Activated CD4-positive, CD25-positive, alpha-beta regulatory T cell treated with anti-CD3 and anti-CD28 coated beads, Interleukin-2, amount 50 U/mL, for 24 hours (primary cell): ENCODE measurements around the gene ADGRD1.
"Not testable (repeated sequence)": the region's sequence is repeated elsewhere in the genome, so short reads cannot be mapped to it uniquely, and the experiment has no call there.

Source experiments
- ATAC-seq, 2 donors: fragments of 150-1000 bp; cut with Tn5 transposase; one replicate each; pipeline ENCODE4 v1.10.0; 2021; ENCODE audit warnings: mild to moderate bottlenecking in 1 of 2, moderate library complexity in 1 of 2

ADGRD1 gene

GRCh38 chr12:130953771-130954543 is at the start of gene ADGRD1:
ADGRD1 (plus strand) TSS chr12:130953907; CDS start chr12:130954466, 559 bp downstream.
- no peak for ATAC-seq

DNA sequence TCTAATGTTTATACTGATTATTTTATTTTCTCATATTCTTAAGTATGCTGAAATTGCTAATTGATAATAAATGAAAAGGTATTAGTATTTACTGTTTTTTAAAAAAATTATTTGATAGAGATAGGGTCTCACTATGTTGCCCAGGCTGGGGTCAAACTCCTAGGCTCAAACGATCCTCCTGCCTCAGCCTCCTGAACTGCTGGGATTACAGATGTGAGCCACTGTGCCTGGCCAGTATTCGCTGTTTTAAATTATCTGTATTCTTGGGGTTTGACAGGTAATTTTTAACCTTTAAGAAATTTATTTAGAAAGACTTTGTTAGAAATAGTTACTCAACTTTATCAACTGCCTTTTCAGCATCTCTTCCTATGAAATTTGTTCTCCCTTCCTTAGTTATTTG is 49.6 kb upstream of the ADGRD1 start:
- no peak for ATAC-seq

GRCh38 chr12:130904936-130905455 is 48.7 kb upstream of the ADGRD1 start:
- not testable (repeated sequence) for ATAC-seq

DNA sequence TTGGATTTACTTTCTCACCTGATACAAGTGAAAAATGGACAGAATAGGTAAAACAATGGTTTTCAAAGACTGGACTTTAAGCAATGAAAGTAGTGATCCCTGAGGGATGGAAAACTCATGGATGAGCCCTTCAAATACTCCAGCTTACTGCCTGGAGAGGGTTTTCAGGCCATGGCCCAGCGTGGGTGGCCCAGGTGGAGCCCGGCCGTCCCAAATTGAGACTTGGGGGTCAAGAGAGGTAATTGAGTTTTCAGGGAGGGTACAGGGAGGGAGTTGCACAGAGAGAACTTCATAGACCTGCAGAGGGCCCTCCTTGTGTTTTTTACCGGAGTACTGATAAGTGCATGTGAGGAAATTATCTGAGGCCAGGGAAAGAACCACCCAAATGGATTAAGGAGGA is 44.6 kb upstream of the ADGRD1 start:
- no peak for ATAC-seq

- no peak for ATAC-seq
Observed at GRCh38 chr12:130911193-130911592, 42.5 kb upstream of the ADGRD1 start.

GRCh38 chr12:130911933-130912332 is 41.8 kb upstream of the ADGRD1 start:
- ATAC-seq, result no peak

DNA sequence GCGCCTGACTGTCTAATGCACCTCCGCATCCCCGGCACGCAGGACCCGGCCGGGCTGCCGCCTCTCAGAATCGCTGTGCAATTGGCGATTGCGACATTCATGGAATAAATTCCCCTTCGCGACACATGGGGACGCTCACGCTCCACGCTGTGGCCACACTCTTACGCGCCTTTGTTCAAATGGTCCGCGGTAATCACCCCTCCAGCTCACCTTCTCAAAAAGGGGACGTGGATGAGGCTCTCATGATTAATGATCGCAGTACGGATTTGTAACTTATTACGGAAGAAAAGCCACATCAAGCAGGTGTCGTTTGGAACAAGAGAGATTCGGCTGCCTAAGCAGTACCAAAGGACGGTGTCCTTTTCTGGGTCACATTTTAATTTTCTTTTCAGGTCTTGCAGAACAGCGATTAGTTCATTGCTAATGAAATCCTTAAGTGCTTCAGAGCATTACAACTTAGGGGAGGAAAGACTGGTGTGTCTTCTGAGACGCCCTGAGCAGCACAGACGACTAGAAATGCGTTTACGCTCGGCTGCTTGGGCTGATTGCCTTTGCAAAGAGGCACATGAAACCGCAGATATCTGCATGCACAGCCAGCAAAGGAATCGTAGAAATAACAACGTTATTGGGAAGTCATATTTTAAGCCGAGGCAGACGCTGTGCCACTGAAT is 37.3 kb upstream of the ADGRD1 start:
- no peak for ATAC-seq

DNA sequence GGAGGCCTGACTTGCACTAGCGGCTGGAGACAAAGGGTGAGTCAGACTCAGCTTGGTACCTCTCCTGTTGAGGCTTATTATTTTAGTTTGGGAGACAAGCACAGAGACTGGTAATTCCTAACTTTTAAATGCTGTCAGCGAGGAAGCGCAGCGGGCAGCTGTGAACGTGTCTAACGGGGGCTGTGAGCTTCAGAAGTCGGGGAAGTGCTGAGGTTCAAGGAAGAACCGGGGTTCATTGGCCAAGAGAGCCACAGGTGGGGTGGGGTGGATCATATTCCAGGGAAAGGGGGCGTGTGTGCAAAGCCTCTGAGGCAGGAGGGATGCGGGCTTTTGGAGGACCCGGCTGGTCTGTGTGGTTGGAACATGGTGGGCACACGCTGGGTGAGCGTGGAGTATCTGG is 36.1 kb upstream of the ADGRD1 start:
- ATAC-seq, result no peak

DNA sequence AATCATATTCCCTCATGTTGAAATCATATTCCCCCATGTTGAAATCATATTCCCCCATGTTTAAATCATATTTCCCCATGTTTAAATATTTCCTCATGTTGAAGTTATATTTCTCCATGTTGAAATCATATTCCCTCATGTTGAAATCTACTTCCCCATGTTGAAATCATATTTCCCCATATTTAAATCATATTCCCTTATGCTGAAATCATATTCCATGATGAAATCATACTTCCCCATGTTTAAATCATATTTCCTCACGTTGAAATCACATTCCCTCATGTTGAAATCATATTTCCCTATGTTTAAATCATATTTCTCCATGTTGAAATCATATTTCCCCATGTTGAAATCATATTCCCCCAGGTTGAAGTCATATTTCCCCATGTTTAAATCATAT is 34.6 kb upstream of the ADGRD1 start:
- ATAC-seq, result no peak

- no peak for ATAC-seq
Observed at GRCh38 chr12:130920119-130920703, 33.5 kb upstream of the ADGRD1 start.

DNA sequence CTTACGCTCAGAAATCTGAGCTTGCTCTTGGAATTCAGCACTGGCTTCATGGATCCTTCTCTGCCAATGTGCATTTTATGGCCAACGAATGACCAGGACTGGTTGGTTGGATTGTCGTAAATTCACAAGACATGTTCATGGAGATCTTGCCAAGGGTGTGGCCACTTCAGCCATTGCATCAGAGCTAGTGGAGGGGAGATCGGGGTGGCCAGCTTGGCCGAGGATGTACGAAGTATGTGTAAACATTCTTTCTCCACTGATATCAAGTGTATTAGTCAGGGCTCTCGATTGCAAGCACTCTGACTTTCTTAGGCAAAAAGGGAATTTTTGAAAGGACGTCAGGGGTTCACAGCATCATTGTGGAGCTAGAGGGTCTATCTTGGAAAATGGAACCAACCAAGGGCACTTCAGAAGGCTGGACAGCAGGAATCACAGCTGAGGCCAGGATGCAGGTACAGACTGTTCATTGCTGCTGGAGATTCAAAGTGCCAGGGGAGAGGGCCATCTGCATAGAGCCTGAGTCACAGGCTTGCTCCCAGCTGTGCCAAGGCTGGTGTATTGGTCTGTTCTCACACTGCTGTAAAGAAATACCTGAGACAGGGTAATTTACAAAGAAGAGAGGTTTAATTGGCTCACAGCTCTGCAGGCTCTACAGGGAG is 32.9 kb upstream of the ADGRD1 start:
- no peak for ATAC-seq

DNA sequence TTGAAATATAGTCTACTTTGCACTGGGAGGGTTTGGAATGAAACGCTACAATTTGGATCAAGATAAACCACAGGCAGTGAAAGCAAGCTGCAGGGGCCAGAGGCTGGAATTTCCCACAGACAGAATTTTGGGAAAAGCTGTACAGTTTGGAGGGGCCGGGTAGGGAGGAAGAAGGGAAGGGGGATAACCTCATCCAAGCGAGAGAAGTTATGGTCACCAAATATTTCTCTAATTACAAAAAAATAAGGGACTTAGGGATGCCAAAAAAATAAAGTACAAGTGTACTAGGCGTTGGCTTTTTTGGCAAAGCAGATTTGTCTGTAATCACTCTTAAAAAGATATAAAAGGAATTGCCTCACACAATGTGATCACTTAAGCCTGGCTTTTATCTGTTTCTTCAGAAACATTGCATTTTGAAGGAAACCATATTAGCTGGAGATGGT is 31.2 kb upstream of the ADGRD1 start:
- no peak for ATAC-seq

DNA sequence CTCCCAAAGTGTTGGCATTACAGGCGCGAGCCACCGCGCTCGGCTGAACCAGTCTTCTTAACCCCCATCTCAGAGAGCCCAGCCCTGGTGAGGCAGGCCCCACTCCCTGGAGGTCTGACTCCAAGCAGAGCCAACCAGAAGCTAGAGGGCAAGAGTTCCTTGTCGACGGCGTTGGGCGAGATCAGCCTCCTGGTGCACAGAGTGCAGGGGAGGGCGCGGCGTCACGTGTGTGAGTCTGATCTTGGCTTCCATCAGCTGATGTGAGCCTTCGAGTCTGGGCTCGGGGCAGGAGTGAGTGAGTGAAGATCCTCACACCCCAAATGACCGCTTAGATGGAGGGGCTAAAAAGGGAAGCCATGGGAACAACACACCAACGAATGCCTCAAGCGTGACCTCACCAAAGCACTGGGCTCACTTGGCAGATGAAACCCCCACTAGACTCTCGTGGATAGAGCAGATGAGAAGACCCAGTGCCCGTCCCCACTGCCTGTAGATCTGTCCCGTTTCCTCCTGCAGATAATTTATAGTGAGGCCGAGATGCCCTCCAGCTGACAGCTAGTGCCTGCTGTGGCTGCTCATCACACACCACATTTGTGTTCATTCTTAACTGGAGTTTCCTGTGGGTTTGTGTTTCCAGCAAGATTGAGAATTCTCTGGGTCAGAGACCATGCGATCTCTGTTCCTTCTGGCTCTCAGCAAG is 28.6 kb upstream of the ADGRD1 start:
- no peak for ATAC-seq

DNA sequence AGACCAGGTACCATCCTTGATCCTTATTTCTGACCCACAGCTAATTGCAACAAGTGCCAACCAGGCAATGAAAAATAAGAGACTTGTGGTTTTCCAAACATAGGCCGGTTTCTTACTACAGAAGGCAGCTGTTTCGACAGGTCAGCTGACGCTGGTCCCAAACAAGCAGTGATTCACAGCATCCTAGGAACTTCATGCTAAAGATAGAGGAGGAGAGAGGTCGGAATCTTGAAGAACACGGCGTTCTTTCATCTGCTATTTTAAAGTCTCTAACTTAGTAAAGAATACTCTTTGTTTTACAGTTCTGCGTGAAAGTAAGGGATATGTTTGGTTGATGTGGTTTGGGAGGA is 28.1 kb upstream of the ADGRD1 start:
- no peak for ATAC-seq

DNA sequence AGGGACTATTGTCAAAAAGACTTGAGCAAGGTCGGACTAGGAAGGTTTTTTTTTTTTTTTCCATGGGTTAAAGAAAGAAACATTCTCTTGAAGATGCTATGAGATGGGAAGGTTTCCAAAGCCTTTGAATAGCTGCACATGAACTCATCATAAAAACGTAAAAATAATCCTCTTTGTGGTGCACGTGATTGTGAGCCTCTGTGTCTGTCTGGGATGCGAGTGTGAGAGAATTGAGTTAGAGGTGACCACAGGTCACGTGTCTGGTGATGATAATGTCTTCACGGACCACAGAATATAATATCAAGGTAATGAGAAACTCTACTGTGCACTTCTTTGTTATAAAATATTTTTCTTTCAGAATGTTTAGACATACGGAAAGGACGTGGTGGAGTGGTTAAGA is 24.3 kb upstream of the ADGRD1 start:
- no peak for ATAC-seq

DNA sequence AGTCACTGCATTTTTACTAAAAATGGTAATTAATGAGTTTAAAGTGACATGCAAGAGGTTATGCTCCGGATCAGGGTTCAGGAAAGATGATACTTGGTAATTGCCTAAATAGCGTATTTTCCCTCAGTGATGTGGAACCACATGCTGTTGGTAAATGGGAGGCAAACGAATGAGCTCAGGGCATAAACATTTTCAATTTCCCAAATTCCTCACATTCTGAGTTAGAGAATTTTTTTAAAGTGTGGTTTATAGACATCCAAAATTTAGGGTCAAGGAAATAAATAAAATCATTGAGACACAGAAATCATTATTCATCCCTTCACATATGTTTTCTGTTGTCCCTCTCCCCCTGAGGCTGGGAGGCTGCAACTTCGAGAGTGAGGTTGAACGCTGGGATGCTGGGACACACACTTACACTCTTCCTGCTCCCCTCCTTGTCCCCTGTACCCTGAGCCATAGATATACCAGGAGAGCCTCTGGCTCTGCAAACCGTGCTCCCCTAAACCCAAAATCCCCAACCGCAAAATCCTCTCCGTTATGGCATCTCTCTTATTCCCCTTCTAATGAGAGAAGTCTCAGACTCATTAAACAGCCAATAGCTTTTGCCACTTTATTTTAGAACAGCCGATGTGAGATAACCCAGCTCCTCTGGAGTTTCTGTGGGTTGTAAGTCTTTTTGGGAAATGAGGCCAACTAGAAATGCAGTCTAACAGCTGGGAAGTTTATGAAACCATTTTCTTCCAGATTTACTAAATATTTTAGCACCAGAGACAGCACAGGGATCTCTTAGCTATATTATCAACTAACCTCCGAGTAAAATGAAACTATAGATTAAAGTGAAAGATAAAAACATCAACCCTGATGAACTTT is 21.4 kb upstream of the ADGRD1 start:
- no peak for ATAC-seq

GRCh38 chr12:130933269-130933995 is 20.3 kb upstream of the ADGRD1 start:
- ATAC-seq, result no peak

DNA sequence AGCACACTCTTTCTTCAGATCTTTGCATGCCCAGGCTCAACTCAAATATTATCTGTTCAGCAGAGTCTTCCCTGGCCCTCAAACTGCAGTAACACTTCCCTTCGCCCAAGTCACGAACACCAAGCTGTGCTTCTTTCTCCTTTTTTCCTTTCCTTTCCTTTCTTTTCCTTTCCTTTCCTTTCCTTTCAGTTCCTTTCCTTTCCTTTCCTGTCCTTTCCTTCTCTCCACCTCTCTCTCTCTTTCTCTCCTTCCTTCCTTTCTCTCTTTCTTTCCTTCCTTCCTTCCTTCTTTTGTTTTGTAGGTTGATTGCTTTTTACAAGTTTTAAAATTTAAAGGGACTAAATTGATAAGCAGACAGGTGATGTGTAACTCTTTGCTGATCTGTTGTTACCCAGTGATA is 19.0 kb upstream of the ADGRD1 start:
- no peak for ATAC-seq

- ATAC-seq, result no peak
Observed at GRCh38 chr12:130936561-130936960, 17.1 kb upstream of the ADGRD1 start.

- no peak for ATAC-seq
Observed at GRCh38 chr12:130937063-130937462, 16.6 kb upstream of the ADGRD1 start.

GRCh38 chr12:130937546-130937945 is 16.2 kb upstream of the ADGRD1 start:
- ATAC-seq, result not testable (repeated sequence)
